HG02678 (cell line): ENCODE data around the gene MLLT10.

Source experiments
- ATAC-seq: cut with Tn5 transposase; IDR thresholded peaks from one replicate; pipeline ENCODE4 v1.9.1; 2021; ENCODE audit warnings: mild to moderate bottlenecking, moderate library complexity; ENCODE audit not compliant: unreplicated experiment

The MLLT10 gene

GRCh38 chr10:21727452-21728168 lies 193.6 kb downstream of the MLLT10 start:
- no peak for ATAC-seq

GRCh38 chr10:21728618-21729017 lies 194.6 kb downstream of the MLLT10 start:
- no peak for ATAC-seq

DNA sequence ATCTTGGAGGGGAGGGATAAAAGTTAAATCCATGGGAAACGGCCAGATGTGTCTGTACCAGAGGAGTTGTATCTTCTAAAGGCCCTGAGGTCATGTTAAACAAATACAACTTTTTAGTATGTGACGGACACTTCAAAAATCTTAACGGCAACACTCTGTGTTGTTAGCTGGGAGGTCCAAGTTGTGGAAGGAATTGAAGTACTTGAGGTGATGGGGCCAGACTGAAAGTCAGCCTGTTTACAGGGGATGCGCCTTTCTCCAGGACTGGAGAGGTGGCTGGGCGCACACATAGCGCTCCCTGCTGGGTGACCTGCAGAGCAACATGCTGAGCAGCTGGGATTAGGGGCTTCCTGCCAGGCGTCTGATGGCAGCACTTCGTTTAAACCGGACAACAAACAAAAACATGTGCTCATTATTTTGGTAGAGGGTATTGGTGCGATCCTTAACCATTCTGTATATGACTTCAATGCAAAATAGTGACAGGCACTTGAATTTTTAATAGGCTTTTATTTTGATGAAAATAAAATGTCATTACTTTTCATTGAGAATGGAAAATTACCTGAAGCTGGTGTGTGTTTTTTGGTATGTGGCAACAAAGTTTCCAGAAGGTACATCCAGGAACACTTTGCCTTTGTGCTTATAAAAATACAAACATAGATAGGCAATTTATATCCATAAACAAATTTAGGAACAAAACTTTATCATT lies 198.2 kb downstream of the MLLT10 start:
- ATAC-seq = peak; percentile 97

DNA sequence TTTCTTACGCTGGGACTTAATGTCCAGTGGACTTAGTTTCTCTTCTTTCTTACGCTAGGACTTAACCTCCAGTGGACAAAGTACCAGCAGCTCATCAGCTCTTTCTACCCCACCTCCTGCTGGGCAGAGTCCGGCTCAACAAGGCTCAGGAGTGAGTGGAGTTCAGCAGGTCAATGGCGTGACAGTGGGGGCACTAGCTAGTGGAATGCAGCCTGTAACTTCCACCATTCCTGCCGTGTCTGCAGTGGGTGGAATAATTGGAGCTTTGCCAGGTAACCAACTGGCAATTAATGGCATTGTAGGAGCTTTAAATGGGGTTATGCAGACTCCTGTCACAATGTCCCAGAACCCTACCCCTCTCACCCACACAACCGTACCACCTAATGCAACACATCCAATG lies 199.7 kb downstream of the MLLT10 start:
- no peak for ATAC-seq

DNA sequence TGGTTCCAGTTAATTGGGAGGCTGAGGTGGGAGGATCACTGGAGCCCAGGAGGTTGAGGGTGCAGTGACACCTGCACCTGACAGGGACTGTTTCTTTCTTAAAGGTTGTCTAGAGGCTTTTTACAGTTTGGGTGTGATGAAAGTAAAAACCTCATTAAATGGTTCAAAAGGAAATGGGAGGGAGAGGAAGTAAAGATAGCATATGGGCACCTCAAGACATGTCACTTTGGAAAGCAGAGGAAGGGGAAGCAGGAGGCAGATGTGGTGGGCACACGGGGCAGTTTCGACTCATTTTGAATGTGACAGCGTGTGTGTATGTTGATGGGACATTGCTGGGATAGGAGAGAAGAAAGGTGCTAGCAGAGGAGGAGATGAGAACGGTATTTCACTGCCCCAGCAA lies 203.1 kb downstream of the MLLT10 start:
- ATAC-seq = no peak

DNA sequence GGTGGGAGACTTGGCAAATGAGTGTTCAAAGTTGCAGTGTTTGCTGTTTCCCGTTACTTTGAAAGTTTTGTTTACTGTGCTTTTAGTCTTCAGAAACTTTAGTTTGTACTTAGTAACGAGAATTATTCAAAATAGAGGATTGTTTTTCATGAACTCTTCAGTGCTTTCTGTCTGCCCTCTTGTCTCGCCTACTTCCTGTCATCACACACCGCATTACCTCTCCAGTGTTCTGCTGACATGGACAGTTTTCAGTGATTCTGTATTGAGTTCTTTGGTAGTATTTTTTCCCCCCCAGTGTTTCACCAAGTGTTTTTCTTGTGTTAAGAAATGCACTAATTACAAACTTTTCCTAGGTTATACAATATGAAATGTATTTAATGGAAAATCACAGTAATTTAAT lies 207.0 kb downstream of the MLLT10 start:
- ATAC-seq = no peak

DNA sequence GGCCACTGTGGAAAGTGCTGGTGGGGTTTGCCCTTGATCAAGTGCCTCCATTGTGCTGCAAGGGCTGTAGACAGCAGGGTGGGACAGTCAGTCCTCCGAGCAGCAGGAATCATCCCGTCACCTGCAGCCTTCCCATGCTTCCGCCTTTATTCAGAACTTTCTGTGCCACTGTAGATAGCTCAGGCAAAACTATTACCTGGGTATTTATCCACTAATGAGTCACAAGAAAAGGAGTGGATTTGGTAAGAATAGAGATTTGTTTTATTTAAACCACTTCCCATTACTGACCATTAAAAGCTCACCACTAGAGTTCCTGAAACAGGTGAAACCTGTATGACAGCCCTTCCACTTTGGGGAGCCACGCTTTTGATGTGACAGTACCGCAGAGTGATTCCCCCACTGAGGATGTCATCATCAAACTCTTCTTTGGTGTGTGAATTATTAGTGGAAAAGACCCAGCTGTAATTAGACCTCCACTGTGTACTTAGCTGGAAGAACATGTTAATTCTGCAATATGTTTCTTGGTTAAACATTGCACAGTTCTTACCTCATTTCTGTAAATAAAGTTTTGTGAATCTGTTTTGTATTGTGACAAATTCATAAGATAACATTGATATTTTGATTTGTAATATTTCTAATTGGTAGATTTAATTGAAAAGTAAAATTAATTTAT lies 208.8 kb downstream of the MLLT10 start:
- no peak for ATAC-seq

DNA sequence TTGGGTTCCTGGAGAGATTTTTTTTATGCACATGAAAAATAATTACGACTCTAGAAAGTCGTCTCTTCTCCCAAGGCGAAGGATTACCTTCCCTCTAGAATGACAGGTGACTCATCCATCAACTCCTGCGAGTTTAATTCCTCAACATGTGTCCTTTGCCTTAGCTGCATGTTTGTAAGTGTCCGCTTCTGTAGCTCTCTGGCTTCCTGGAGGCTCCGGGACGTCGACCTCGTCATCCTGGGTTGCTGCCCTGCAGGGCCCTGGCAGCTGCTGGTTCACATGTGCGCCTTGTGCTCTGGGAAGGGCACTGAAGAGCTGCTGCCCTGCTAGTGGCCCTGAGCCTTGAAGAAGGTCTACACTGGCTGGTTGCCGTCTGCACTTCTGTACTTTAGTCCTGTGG lies 210.2 kb downstream of the MLLT10 start:
- no peak for ATAC-seq

- ATAC-seq = no peak
Observed at GRCh38 chr10:21746118-21746517, 212.1 kb downstream of the MLLT10 start.

DNA sequence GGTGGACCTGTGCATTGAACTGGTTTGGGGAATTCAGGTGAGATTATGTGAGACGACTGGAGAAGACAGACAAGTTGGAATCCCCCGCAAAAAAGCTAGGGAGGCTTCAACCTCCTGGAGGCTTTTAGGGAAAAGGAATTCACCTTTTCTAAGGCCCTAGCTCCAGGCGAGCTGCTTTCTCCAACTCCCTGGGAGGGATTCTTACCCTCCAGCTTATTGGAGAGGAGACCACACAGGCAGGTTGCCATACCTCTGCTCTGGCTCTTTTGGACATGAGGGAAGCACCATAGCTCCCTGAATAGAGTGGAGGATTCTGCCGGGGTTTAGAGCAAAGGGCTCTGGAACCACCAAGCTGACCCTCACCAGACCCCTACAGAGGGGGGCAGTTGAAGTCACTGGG lies 213.8 kb downstream of the MLLT10 start:
- ATAC-seq = no peak

DNA sequence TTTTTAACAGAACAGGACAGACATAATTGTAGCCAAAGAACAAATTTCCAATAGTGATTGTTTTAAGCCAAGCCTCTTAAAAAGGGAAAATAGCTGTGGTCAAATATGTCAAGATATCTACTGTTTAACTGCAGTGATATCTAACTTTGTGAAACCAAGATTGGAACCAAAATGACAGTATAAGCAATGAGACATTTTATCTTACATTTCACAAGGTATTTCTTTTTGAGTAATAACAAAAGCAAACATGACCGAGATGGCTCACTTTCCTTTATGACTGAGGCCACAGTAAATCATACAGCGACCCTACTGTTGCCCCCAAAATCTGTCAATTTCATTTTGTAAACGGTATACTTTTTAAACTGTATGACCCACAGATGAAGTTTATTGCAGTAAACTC lies 215.8 kb downstream of the MLLT10 start:
- no peak for ATAC-seq

DNA sequence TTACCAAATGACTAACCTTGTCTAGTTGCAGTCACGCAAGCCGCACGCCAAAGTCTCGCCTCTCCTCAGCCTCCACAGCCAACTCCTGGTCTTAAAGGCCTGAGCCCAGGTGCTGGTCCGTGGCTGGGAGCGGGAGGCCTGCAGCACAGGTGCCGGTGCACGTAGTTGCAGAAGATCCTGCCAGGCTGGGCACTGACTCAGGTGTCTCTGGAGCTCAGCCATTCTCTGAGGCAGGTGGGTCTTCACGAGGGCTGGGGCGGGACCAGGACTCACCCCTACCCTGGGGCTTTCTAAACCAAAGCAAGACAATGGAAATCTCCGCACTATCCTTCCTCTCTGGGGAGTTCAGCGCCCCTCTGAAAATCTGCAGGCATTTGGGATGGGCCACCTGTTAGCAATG lies 216.4 kb downstream of the MLLT10 start:
- ATAC-seq = no peak

DNA sequence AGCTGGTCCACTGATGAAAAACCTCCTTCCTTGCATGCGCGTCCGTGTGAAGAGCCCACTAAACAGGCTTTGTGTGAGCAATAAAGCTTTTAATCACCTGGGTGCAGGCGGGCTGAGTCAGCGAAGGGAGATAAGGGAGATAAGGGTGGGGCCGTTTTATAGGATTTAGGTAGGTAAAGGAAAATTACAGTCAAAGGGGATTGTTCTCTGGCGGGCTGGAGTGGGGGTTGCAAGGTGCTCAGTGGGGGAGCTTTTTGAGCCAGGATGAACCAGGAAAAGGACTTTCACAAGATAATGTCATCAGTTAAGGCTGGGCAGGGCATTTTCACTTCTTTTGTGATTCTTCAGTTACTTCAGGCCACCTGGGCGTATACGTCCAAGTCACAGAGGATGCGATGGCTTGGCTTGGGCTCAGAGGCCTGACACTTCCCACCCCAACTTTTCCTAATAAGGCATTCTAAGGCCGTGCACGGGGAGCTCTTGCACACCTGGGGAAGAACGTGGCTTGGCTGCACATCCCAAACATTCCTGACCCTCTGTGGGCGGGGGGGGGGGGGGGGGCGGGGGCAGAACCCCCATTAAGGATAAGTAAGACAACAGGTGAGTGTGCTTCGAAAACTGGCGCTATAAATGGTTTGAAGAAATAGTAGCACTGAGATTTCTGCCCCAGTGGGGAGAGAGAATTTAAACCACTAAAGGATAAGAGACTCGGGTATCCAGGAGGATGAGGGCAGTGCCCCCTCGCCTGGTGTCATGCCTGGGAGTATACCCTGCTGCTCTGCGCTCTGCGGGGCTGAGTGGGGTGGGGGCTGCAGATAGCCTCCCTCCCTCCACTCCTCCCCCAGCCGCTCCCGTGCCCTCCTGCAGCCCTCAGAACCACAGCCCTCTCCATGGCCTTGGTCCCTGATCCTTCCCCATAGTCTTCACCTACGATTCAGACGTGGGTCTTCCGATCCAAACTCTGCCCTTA lies 217.6 kb downstream of the MLLT10 start:
- no peak for ATAC-seq

- no peak for ATAC-seq
Observed at GRCh38 chr10:21753497-21754270, 219.7 kb downstream of the MLLT10 start.

GRCh38 chr10:21754410-21755011 lies 220.5 kb downstream of the MLLT10 start:
- ATAC-seq = no peak

DNA sequence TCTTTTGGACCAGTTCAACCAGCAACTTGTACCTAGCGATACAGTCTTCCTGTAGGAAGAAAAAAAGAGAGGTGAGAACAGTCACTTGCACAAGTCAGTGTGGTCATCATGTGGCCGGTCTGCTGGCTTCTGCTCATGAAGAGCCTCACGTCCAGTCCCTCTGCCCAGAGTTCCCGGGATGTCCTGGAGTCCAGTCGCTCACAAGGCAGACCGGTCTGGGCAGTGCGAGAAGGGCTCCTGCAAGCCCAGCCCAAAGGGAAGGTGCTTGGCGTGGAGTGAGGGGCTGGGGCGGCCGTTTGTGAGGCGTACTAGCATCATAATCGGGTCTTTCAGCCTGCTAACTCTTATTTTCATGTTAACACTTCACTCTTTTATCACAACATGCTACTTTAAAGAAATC lies 222.7 kb downstream of the MLLT10 start:
- ATAC-seq = no peak

GRCh38 chr10:21757185-21757901 lies 223.3 kb downstream of the MLLT10 start:
- no peak for ATAC-seq

DNA sequence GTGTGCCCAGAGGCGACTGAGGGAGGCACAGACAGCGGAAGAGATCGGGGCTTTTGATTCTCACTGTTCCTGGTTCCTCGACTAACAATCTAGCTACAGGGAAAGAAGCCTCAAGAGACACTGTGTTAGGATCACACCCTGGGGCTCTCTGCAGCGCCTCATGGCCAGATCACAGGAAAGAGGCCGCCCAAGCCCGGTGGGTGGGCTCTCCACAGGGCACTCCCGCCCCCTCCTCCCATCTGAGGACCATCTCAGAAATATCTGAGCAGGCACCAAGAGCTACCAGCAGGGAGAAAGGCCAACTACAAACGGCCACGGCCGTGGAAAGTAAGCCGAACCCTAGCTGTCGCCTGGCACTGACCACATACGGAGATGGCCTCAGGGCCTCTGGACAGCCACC lies 224.2 kb downstream of the MLLT10 start:
- ATAC-seq = no peak

DNA sequence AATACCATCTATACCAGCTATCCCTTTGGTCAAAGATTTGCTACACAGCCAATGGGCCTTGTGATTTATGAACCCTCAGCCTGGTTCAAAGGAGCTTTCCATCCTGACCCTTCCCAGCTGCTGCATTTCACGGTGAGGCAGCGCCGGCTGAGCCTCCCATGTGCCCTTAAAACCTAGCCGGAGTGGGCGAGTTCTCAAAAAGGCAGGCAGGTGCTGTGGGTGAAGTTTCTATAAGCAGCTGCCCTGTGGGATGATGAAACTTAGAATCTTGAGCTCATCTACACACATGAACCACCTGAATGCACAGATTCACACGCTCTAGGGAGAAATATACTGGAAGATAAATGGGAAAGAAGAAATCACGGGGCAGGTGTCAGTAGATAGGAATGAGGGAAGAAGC lies 224.7 kb downstream of the MLLT10 start:
- ATAC-seq = no peak
